ENCODE results near the gene SLC6A15. TPM values are rescaled to one million over a fixed set of nuclear protein-coding genes. Genes with fewer than 3 reads are reported as not detected.

SLC6A15 gene
- total and polyA plus RNA-seq, 9 of the 15 experiments (the other 6 are each of a cell fraction or from before 2014, with no cell fraction given), result not detected

- no peaks in the 10 kb centered on the region for H3K36me3 ChIP-seq (ENCODE audit: control insufficient read depth, insufficient read depth, low read length)
- H3K4me2 ChIP-seq (ENCODE audit: insufficient read depth, low read length), result no peak overlapping the region
- intact Hi-C loops (cut with micrococcal nuclease) (no loop called here), in situ Hi-C loops (cut with MboI) (no loop called here)
- BruUV-seq (replicated peaks), result no TSS peak
- H3K27ac ChIP-seq (ENCODE audit: extremely low read depth, low read depth, low read length), result no peak overlapping the region
- no peaks in the 10 kb centered on the region for H3K9me3 ChIP-seq (replicated peaks; ENCODE audit: control insufficient read depth, insufficient read depth, low read depth, low read length)
- POLR2A ChIA-PET, result no interaction called here
- no peaks in the 10 kb centered on the region for H4K20me1 ChIP-seq (replicated peaks; ENCODE audit: control insufficient read depth, insufficient read depth, low read length)
- no peaks in the 10 kb centered on the region for H3K79me2 ChIP-seq (ENCODE audit: control insufficient read depth, insufficient read depth, low read length)
- FAIRE-seq, result no peak
- H3K4me3 ChIP-seq, result no peak overlapping the region
- H3K4me1 ChIP-seq (replicated peaks in 1 of 2; ENCODE audit: control insufficient read depth in 2 of 2, insufficient read depth in 2 of 2, low read length in 2 of 2), result no peaks in the 10 kb centered on the region
- no peak for ATAC-seq
- CTCF ChIA-PET (ENCODE audit: low intra/inter-chr PET ratio), result no interaction called here
- DNase-seq (ENCODE audit: extremely low read depth in 1 of 4, low spot score in 3 of 4), result no peak
- no peak overlapping the region for H2AFZ ChIP-seq (ENCODE audit: low read depth, low read length)
- H3K27me3 ChIP-seq (ENCODE audit: control insufficient read depth in 2 of 2, insufficient read depth in 2 of 2, low read length in 2 of 2), result no peaks in the 10 kb centered on the region
- no peak overlapping the region for H3K9ac ChIP-seq (ENCODE audit: insufficient read depth in 1 of 2, low read depth in 2 of 2, low read length in 2 of 2)
- no peaks in the 10 kb centered on the region for H3K9me1 ChIP-seq (ENCODE audit: control insufficient read depth, insufficient read depth, low read length)
- TF ChIP-seq PCBP2 (IDR thresholded peaks at IDR 0.05; ENCODE audit: low read depth, low read length, poor library complexity, severe bottlenecking) (no peak), ZNF384 (IDR thresholded peaks at IDR 0.05; ENCODE audit: low read depth, low read length) (no peak)
Measured at GRCh38 chr12:84840356-84840755, 72.2 kb downstream of the SLC6A15 start.

GRCh38 chr12:84826925-84827324, 85.7 kb downstream of the SLC6A15 start:
- FAIRE-seq (no peak), DNase-seq (ENCODE audit: extremely low read depth in 1 of 4, low spot score in 3 of 4) (no peak), ATAC-seq (no peak)
- no peaks in the 10 kb centered on the region for H3K9me3 ChIP-seq (replicated peaks; ENCODE audit: control insufficient read depth, insufficient read depth, low read depth, low read length)
- no peak overlapping the region for H2AFZ ChIP-seq (ENCODE audit: low read depth, low read length)
- H3K4me3 ChIP-seq, result no peak overlapping the region
- H3K36me3 ChIP-seq (ENCODE audit: control insufficient read depth, insufficient read depth, low read length), result no peaks in the 10 kb centered on the region
- no peak overlapping the region for H3K9ac ChIP-seq (ENCODE audit: insufficient read depth in 1 of 2, low read depth in 2 of 2, low read length in 2 of 2)
- no peaks in the 10 kb centered on the region for H3K9me1 ChIP-seq (ENCODE audit: control insufficient read depth, insufficient read depth, low read length)
- no peaks in the 10 kb centered on the region for H3K4me1 ChIP-seq (replicated peaks in 1 of 2; ENCODE audit: control insufficient read depth in 2 of 2, insufficient read depth in 2 of 2, low read length in 2 of 2)
- ChIA-PET POLR2A (no interaction called here), CTCF (ENCODE audit: low intra/inter-chr PET ratio) (no interaction called here)
- H3K4me2 ChIP-seq (ENCODE audit: insufficient read depth, low read length), result no peak overlapping the region
- in situ Hi-C loops (cut with MboI), result no loop called here
- BruUV-seq (replicated peaks), result no TSS peak
- H3K79me2 ChIP-seq (ENCODE audit: control insufficient read depth, insufficient read depth, low read length), result no peaks in the 10 kb centered on the region
- intact Hi-C loops (cut with micrococcal nuclease), result no loop called here
- H3K27ac ChIP-seq (ENCODE audit: extremely low read depth, low read depth, low read length), result no peak overlapping the region
- H3K27me3 ChIP-seq (ENCODE audit: control insufficient read depth in 2 of 2, insufficient read depth in 2 of 2, low read length in 2 of 2), result no peaks in the 10 kb centered on the region
- WGBS (ENCODE audit: insufficient coverage, low coverage, missing lambda C conversion rate), result 7% methylated on average over 1 of the region's 1 CpG
- TF ChIP-seq HEY1 (CRISPR knock-in tag; IDR thresholded peaks at IDR 0.05; ENCODE audit: borderline replicate concordance) (no peak), NFIX (CRISPR knock-in tag; IDR thresholded peaks at IDR 0.05; ENCODE audit: low read depth) (no peak), CTCFL (IDR thresholded peaks at IDR 0.05; ENCODE audit: borderline replicate concordance, insufficient read depth, low read depth, low read length, poor library complexity, severe bottlenecking) (no peak), RBM34 (IDR thresholded peaks at IDR 0.05; ENCODE audit: borderline replicate concordance, insufficient read depth, low read length) (no peak), CAMTA2 (CRISPR knock-in tag; conservative IDR thresholded peaks at IDR 0.05) (no peak), KLF10 (CRISPR knock-in tag; IDR thresholded peaks at IDR 0.05) (no peak)
- H4K20me1 ChIP-seq (replicated peaks; ENCODE audit: control insufficient read depth, insufficient read depth, low read length), result no peaks in the 10 kb centered on the region

All from K562 (cell line).